ENCODE measurements around the gene PATZ1.

The PATZ1 gene

DNA sequence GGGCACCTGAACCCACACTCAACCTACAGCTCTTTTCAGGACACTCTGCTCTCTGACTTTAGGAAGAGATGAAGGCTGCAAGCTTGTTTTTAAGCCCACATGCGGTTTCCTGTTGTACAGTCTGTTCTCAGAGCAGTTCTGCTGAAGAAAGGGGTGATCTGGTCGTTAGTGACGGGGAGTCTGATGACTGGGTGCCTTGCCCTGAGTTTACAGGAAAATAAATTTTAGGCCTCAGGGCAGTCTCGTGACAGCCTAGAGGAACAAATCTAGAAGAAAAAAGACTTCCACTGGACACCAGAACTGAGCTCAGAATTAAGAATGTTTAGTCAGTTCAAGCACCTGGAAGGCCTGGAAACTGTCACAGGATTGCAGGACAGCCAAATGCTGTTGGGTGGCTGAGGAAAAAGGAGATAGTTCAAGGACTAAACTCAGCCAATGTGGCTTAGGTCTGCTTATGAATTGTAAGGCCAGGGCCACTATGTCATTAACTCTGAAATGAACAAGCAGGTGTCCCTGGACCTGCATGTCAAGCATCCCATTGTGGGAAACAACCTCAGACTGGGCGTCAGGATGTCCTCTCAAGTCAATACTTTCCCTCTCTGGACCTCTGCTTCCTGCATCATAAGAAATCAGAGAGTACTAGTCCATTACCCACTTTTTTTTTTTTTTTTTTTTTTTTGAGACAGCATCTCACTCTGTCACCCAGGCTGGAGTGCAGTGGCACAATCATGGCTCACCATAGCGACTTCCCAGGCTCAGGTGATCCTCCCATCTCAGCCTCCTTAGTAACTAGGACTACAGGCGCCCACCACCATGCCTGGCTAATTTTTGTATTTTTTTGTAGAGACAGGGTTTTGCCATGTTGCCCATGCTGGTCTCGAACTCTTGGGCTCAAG, 59.5 kb downstream of the PATZ1 start:
- Histone ChIP-seq H3K36me3 (ENCODE audit: control insufficient read depth, insufficient read depth, low read length) (no peaks in the 10 kb centered on the region), H3K27me3 (ENCODE audit: control insufficient read depth, insufficient read depth, low read length) (peaks cover 22% of the 10 kb centered on the region), H3K9me3 (ENCODE audit: control insufficient read depth, insufficient read depth, low read length) (no peaks in the 10 kb centered on the region), H3K4me3 (ENCODE audit: low read depth, low read length) (no peak overlapping the region), H3K9ac (ENCODE audit: low read depth, low read length) (no peak overlapping the region), H3K4me1 (ENCODE audit: control insufficient read depth, insufficient read depth, low read length) (no peaks in the 10 kb centered on the region)

GRCh38 chr22:31284281-31285155, 61.6 kb downstream of the PATZ1 start:
- no peak overlapping the region for H3K9ac ChIP-seq (ENCODE audit: low read depth, low read length)
- H3K36me3 ChIP-seq (ENCODE audit: control insufficient read depth, insufficient read depth, low read length), result no peaks in the 10 kb centered on the region
- peaks cover 11% of the 10 kb centered on the region for H3K27me3 ChIP-seq (ENCODE audit: control insufficient read depth, insufficient read depth, low read length)
- H3K9me3 ChIP-seq (ENCODE audit: control insufficient read depth, insufficient read depth, low read length), result no peaks in the 10 kb centered on the region
- no peak overlapping the region for H3K4me3 ChIP-seq (ENCODE audit: low read depth, low read length)
- no peaks in the 10 kb centered on the region for H3K4me1 ChIP-seq (ENCODE audit: control insufficient read depth, insufficient read depth, low read length)

DNA sequence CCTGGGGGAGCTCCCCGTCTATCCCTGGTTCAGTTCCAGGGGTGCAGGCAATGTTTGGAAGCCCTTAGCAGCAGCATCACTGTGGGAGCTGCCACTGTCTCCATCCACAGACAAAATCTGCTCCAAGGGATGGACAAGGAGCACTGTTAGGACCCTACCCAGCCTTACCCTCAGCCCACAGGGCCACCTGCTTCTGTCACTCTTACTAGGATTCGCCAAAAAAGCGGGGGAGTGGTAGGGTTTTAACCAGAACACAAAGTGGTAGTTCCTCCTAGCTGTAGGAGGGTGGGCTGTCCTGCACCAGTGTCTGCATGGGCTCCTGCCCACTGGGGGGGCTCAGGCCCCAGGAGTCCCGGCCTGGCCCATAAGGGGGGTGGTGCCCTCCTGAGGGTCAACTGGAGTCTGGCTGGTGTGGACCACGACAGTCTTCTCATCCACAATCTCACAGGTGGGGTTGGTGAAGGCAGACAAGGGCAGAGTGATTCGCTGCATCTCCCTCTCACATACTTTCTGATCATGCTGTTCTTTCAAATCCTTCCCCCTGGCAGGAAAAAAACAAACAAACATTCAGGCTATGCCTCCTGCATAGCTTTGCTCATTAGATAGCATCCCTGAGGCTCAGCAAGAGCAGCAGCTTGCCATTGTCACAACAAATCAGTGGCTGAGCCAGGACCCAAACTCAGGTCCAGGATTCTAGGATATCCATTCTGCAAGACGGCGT, 63.2 kb downstream of the PATZ1 start:
- H3K27me3 ChIP-seq (ENCODE audit: control insufficient read depth, insufficient read depth, low read length), result no peaks in the 10 kb centered on the region
- no peaks in the 10 kb centered on the region for H3K9me3 ChIP-seq (ENCODE audit: control insufficient read depth, insufficient read depth, low read length)
- H3K36me3 ChIP-seq (ENCODE audit: control insufficient read depth, insufficient read depth, low read length), result peaks cover 6% of the 10 kb centered on the region
- no peak overlapping the region for H3K4me3 ChIP-seq (ENCODE audit: low read depth, low read length)
- H3K4me1 ChIP-seq (ENCODE audit: control insufficient read depth, insufficient read depth, low read length), result no peaks in the 10 kb centered on the region
- H3K9ac ChIP-seq (ENCODE audit: low read depth, low read length), result no peak overlapping the region

DNA sequence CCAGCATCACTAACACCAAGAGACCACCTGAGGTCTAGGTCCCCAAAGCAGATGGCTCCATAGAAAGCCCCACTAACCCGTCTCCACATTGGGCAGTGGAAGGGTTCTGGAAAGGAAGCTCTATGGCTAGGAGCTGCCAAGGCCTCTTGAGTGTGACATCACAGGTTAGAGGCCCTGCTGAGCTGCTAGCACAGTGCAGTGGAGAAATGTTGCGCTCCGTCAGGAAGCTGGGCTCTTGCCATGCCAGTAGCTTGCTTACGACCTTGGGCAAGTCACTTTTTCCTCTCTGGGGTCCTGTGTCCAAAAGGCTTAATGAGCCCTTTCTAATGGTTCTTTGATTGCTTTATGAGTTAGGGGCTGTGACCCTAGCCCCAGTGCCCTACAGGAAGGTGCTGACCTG, 64.4 kb downstream of the PATZ1 start:
- H3K4me1 ChIP-seq (ENCODE audit: control insufficient read depth, insufficient read depth, low read length), result no peaks in the 10 kb centered on the region
- H3K9me3 ChIP-seq (ENCODE audit: control insufficient read depth, insufficient read depth, low read length), result no peaks in the 10 kb centered on the region
- H3K4me3 ChIP-seq (ENCODE audit: low read depth, low read length), result no peak overlapping the region
- H3K9ac ChIP-seq (ENCODE audit: low read depth, low read length), result no peak overlapping the region
- H3K36me3 ChIP-seq (ENCODE audit: control insufficient read depth, insufficient read depth, low read length), result peaks cover 9% of the 10 kb centered on the region
- no peaks in the 10 kb centered on the region for H3K27me3 ChIP-seq (ENCODE audit: control insufficient read depth, insufficient read depth, low read length)

GRCh38 chr22:31279821-31280505, 66.2 kb downstream of the PATZ1 start:
- H3K9me3 ChIP-seq (ENCODE audit: control insufficient read depth, insufficient read depth, low read length), result no peaks in the 10 kb centered on the region
- H3K4me1 ChIP-seq (ENCODE audit: control insufficient read depth, insufficient read depth, low read length), result no peaks in the 10 kb centered on the region
- H3K27me3 ChIP-seq (ENCODE audit: control insufficient read depth, insufficient read depth, low read length), result no peaks in the 10 kb centered on the region
- H3K9ac ChIP-seq (ENCODE audit: low read depth, low read length), result no peak overlapping the region
- peaks cover 14% of the 10 kb centered on the region for H3K36me3 ChIP-seq (ENCODE audit: control insufficient read depth, insufficient read depth, low read length)
- H3K4me3 ChIP-seq (ENCODE audit: low read depth, low read length), result no peak overlapping the region

GRCh38 chr22:31279327-31279669, 66.8 kb downstream of the PATZ1 start:
- no peak overlapping the region for H3K9ac ChIP-seq (ENCODE audit: low read depth, low read length)
- no peaks in the 10 kb centered on the region for H3K4me1 ChIP-seq (ENCODE audit: control insufficient read depth, insufficient read depth, low read length)
- H3K36me3 ChIP-seq (ENCODE audit: control insufficient read depth, insufficient read depth, low read length), result peaks cover 18% of the 10 kb centered on the region
- no peaks in the 10 kb centered on the region for H3K9me3 ChIP-seq (ENCODE audit: control insufficient read depth, insufficient read depth, low read length)
- H3K27me3 ChIP-seq (ENCODE audit: control insufficient read depth, insufficient read depth, low read length), result no peaks in the 10 kb centered on the region
- no peak overlapping the region for H3K4me3 ChIP-seq (ENCODE audit: low read depth, low read length)

DNA sequence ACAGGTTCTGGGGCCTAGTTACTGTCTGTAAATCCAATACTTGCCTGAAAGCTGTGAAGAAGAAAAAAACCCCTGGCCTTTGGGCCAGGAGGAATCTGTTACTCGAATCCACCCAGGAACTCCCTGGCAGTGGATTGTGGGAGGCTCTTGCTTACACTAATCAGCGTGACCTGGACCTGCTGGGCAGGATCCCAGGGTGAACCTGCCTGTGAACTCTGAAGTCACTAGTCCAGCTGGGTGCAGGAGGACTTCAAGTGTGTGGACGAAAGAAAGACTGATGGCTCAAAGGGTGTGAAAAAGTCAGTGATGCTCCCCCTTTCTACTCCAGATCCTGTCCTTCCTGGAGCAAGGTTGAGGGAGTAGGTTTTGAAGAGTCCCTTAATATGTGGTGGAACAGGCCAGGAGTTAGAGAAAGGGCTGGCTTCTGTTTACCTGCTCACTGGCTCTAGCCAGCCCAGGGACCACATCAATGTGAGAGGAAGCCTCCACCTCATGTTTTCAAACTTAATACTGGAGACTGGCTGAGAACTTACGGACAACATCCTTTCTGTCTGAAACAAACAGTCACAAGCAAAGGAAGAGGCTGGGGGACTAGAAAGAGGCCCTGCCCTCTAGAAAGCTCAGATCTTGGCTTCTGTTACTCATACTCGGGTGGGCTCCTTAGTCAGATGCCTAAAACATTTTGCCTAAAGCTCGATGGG, 67.4 kb downstream of the PATZ1 start:
- H3K4me1 ChIP-seq (ENCODE audit: control insufficient read depth, insufficient read depth, low read length), result no peaks in the 10 kb centered on the region
- H3K4me3 ChIP-seq (ENCODE audit: low read depth, low read length), result no peak overlapping the region
- H3K9ac ChIP-seq (ENCODE audit: low read depth, low read length), result no peak overlapping the region
- peaks cover 22% of the 10 kb centered on the region for H3K36me3 ChIP-seq (ENCODE audit: control insufficient read depth, insufficient read depth, low read length)
- H3K9me3 ChIP-seq (ENCODE audit: control insufficient read depth, insufficient read depth, low read length), result no peaks in the 10 kb centered on the region
- H3K27me3 ChIP-seq (ENCODE audit: control insufficient read depth, insufficient read depth, low read length), result no peaks in the 10 kb centered on the region

DNA sequence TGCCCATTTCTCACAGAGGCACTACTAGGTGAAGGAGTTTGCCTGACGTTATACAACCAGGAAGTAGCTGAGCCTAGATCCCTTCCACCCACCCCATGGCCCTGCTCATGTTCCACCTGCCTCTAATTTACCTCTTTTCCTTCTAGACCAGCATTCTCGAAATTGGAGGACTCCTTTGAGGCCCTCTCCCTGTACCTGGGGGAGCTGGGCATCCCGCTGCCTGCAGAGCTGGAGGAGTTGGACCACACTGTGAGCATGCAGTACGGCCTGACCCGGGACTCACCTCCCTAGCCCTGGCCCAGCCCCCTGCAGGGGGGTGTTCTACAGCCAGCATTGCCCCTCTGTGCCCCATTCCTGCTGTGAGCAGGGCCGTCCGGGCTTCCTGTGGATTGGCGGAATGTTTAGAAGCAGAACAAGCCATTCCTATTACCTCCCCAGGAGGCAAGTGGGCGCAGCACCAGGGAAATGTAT, 68.0 kb downstream of the PATZ1 start:
- no peaks in the 10 kb centered on the region for H3K27me3 ChIP-seq (ENCODE audit: control insufficient read depth, insufficient read depth, low read length)
- no peaks in the 10 kb centered on the region for H3K4me1 ChIP-seq (ENCODE audit: control insufficient read depth, insufficient read depth, low read length)
- peaks cover 26% of the 10 kb centered on the region for H3K36me3 ChIP-seq (ENCODE audit: control insufficient read depth, insufficient read depth, low read length)
- no peak overlapping the region for H3K9ac ChIP-seq (ENCODE audit: low read depth, low read length)
- no peak overlapping the region for H3K4me3 ChIP-seq (ENCODE audit: low read depth, low read length)
- no peaks in the 10 kb centered on the region for H3K9me3 ChIP-seq (ENCODE audit: control insufficient read depth, insufficient read depth, low read length)

GRCh38 chr22:31277741-31278140, 68.4 kb downstream of the PATZ1 start:
- H3K4me3 ChIP-seq (ENCODE audit: low read depth, low read length), result no peak overlapping the region
- H3K27me3 ChIP-seq (ENCODE audit: control insufficient read depth, insufficient read depth, low read length), result no peaks in the 10 kb centered on the region
- peaks cover 27% of the 10 kb centered on the region for H3K36me3 ChIP-seq (ENCODE audit: control insufficient read depth, insufficient read depth, low read length)
- no peaks in the 10 kb centered on the region for H3K4me1 ChIP-seq (ENCODE audit: control insufficient read depth, insufficient read depth, low read length)
- H3K9me3 ChIP-seq (ENCODE audit: control insufficient read depth, insufficient read depth, low read length), result no peaks in the 10 kb centered on the region
- H3K9ac ChIP-seq (ENCODE audit: low read depth, low read length), result no peak overlapping the region

- Histone ChIP-seq H3K36me3 (ENCODE audit: control insufficient read depth, insufficient read depth, low read length) (peaks cover 27% of the 10 kb centered on the region), H3K9me3 (ENCODE audit: control insufficient read depth, insufficient read depth, low read length) (no peaks in the 10 kb centered on the region), H3K4me3 (ENCODE audit: low read depth, low read length) (no peak overlapping the region), H3K9ac (ENCODE audit: low read depth, low read length) (no peak overlapping the region), H3K4me1 (ENCODE audit: control insufficient read depth, insufficient read depth, low read length) (no peaks in the 10 kb centered on the region), H3K27me3 (ENCODE audit: control insufficient read depth, insufficient read depth, low read length) (no peaks in the 10 kb centered on the region)
Observed at GRCh38 chr22:31276426-31277167, 69.5 kb downstream of the PATZ1 start.

All from iPS-15b (cell line).